ENCODE measurements around the gene ETFB. TPM values are rescaled to one million over a fixed set of nuclear protein-coding genes. Genes with fewer than 3 reads are reported as not detected.

The ETFB gene
- total RNA-seq, 2 donors from 2014 or later, result 54.3 to 77.3 TPM

GRCh38 chr19:51326216-51327065 lies 39.7 kb downstream of the ETFB start:
- H3K9me3 Mint-ChIP-seq, result peaks cover 1% of the 10 kb centered on the region
- no peak for TF ChIP-seq CTCF (conservative IDR thresholded peaks at IDR 0.05)
- no peaks in the 10 kb centered on the region for H3K9me3 ChIP-seq (ENCODE audit: control insufficient read depth, low read length)
- WGBS, 2 experiments (ENCODE audit: insufficient coverage in 1 of 2, insufficient read length in 1 of 2), result 75 to 89% methylated on average over 7 to 34 of the region's 36 CpGs
- H3K4me3 Mint-ChIP-seq, result peak overlapping the region; percentile 36
- no peak overlapping the region for H3K27ac ChIP-seq (ENCODE audit: low read depth, low read length)
- no peak overlapping the region for H3K4me3 ChIP-seq (ENCODE audit: low read length)
- peaks cover 2% of the 10 kb centered on the region for H3K4me1 Mint-ChIP-seq
- H3K4me1 ChIP-seq (ENCODE audit: control insufficient read depth, insufficient read depth, low read length), result no peaks in the 10 kb centered on the region
- peaks cover 2% of the 10 kb centered on the region for H3K27me3 Mint-ChIP-seq (ENCODE audit: insufficient read depth)
- peaks cover 42% of the 10 kb centered on the region for H3K36me3 Mint-ChIP-seq (ENCODE audit: low read depth)
- H3K9ac ChIP-seq (ENCODE audit: extremely low read depth, low read length, poor library complexity, severe bottlenecking), result no peak overlapping the region
- H3K27ac Mint-ChIP-seq, result no peak overlapping the region
- DNase-seq, result peak; percentile 30
- H3K27me3 ChIP-seq (ENCODE audit: control insufficient read depth, insufficient read depth, low read length, poor library complexity, severe bottlenecking), result no peaks in the 10 kb centered on the region
- peaks cover 12% of the 10 kb centered on the region for H3K36me3 ChIP-seq (ENCODE audit: control insufficient read depth, insufficient read depth, low read length)

- no peak overlapping the region for H3K27ac Mint-ChIP-seq
- no peak overlapping the region for H3K4me3 Mint-ChIP-seq
- H3K4me1 ChIP-seq (ENCODE audit: control insufficient read depth, insufficient read depth, low read length), result no peaks in the 10 kb centered on the region
- H3K9me3 Mint-ChIP-seq, result no peaks in the 10 kb centered on the region
- H3K36me3 ChIP-seq (ENCODE audit: control insufficient read depth, insufficient read depth, low read length), result peaks cover 2% of the 10 kb centered on the region
- no peak for TF ChIP-seq CTCF (conservative IDR thresholded peaks at IDR 0.05)
- H3K27me3 Mint-ChIP-seq (ENCODE audit: insufficient read depth), result peaks cover 2% of the 10 kb centered on the region
- no peak overlapping the region for H3K27ac ChIP-seq (ENCODE audit: low read depth, low read length)
- H3K36me3 Mint-ChIP-seq (ENCODE audit: low read depth), result peaks cover 33% of the 10 kb centered on the region
- peak; percentile 41 for DNase-seq
- no peaks in the 10 kb centered on the region for H3K27me3 ChIP-seq (ENCODE audit: control insufficient read depth, insufficient read depth, low read length, poor library complexity, severe bottlenecking)
- no peak overlapping the region for H3K4me3 ChIP-seq (ENCODE audit: low read length)
- H3K4me1 Mint-ChIP-seq, result peaks cover 2% of the 10 kb centered on the region
- no peaks in the 10 kb centered on the region for H3K9me3 ChIP-seq (ENCODE audit: control insufficient read depth, low read length)
- no peak overlapping the region for H3K9ac ChIP-seq (ENCODE audit: extremely low read depth, low read length, poor library complexity, severe bottlenecking)
- WGBS, 2 experiments (ENCODE audit: insufficient coverage in 1 of 2, insufficient read length in 1 of 2), result 91 to 94% methylated on average over 18 to 26 of the region's 26 CpGs
Measured at GRCh38 chr19:51325161-51325976, 40.8 kb downstream of the ETFB start.

- 91 to 92% methylated on average over 6 of the region's 6 CpGs for WGBS, 2 experiments (ENCODE audit: insufficient coverage in 1 of 2, insufficient read length in 1 of 2)
- Histone ChIP-seq H3K4me3 (ENCODE audit: low read length) (no peak overlapping the region), H3K9me3 (ENCODE audit: control insufficient read depth, low read length) (no peaks in the 10 kb centered on the region), H3K4me1 (ENCODE audit: control insufficient read depth, insufficient read depth, low read length) (no peaks in the 10 kb centered on the region), H3K36me3 (ENCODE audit: control insufficient read depth, insufficient read depth, low read length) (no peaks in the 10 kb centered on the region), H3K27ac (ENCODE audit: low read depth, low read length) (no peak overlapping the region), H3K9ac (ENCODE audit: extremely low read depth, low read length, poor library complexity, severe bottlenecking) (no peak overlapping the region), H3K27me3 (ENCODE audit: control insufficient read depth, insufficient read depth, low read length, poor library complexity, severe bottlenecking) (no peaks in the 10 kb centered on the region)
- Mint-ChIP-seq H3K36me3 (ENCODE audit: low read depth) (peaks cover 24% of the 10 kb centered on the region), H3K27ac (no peak overlapping the region), H3K4me1 (peaks cover 2% of the 10 kb centered on the region), H3K9me3 (no peaks in the 10 kb centered on the region), H3K4me3 (no peak overlapping the region), H3K27me3 (ENCODE audit: insufficient read depth) (peaks cover 2% of the 10 kb centered on the region)
- TF ChIP-seq CTCF (conservative IDR thresholded peaks at IDR 0.05), result no peak
- DNase-seq, result no peak
Measured at GRCh38 chr19:51324167-51324481, 42.1 kb downstream of the ETFB start.
